Vagina (tissue), 2 donors: ENCODE results near the gene PXK.

Source experiments
- CTCF ChIP-seq, 3 experiments: fragments of 450-650 bp in 2 of 3; fragments of 200-600 bp in 1 of 3; sonication (generic) in 1 of 3; IDR thresholded peaks; one replicate each; pipeline ENCODE4 v1.5.1; 2017 to 2019; ENCODE audit warnings: antibody characterized with exemption in 3 of 3, mild to moderate bottlenecking in 2 of 3, moderate library complexity in 2 of 3
- POLR2A ChIP-seq, 2 donors: fragments of 450-650 bp; IDR thresholded peaks; one replicate each; pipeline ENCODE4 v1.6.1; 2017; ENCODE audit warnings: antibody characterized with exemption in 2 of 2, mild to moderate bottlenecking in 2 of 2, moderate library complexity in 2 of 2
- POLR2AphosphoS5 ChIP-seq, 2 donors: sonication (generic); formaldehyde crosslinking; IDR thresholded peaks; one replicate each; pipeline ENCODE4 v1.9.0; 2017; ENCODE audit warnings: antibody characterized with exemption in 2 of 2, mild to moderate bottlenecking in 2 of 2, low read depth in 1 of 2; ENCODE audit not compliant: insufficient read depth in 1 of 2

GRCh38 chr3:58353722-58354553 is 21.2 kb downstream of the PXK start:
- TF ChIP-seq POLR2A (IDR thresholded peaks at IDR 0.05) (no peak), CTCF (IDR thresholded peaks at IDR 0.05) (no peak), POLR2AphosphoS5 (IDR thresholded peaks at IDR 0.05; ENCODE audit: insufficient read depth in 1 of 2, low read depth in 1 of 2) (no peak)
